GM18505 (cell line): ENCODE results near the gene WNK4.
A peak's percentile ranks its signal among the peaks of the same experiment; 100 is the strongest.

Experiments used
- ATAC-seq: cut with Tn5 transposase; IDR thresholded peaks from one replicate; pipeline ENCODE4 v1.9.1; 2021; ENCODE audit not compliant: unreplicated experiment
- POLR2A ChIP-seq: IDR thresholded peaks from 4 replicates; pipeline ENCODE4 v1.6.1; 2011; ENCODE audit warnings: borderline replicate concordance; ENCODE audit not compliant: insufficient read depth, insufficient read length; ENCODE audit errors: extremely low read depth

The WNK4 gene

DNA sequence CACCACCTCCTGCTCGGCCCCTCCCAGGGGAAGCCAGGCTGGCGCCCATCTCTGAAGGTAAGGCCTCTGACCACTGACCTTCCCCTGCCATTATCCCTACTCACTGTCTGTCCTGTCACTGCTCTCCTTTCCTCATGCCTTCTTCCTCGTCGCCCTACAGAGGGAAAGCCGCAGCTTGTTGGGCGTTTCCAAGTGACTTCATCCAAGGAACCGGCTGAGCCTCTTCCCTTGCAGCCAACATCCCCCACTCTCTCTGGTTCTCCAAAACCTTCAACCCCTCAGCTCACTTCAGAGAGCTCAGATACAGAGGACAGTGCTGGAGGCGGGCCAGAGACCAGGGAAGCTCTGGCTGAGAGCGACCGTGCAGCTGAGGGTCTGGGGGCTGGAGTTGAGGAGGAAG is 15.1 kb downstream of the WNK4 start:
- TF ChIP-seq POLR2A = no peak
- no peak for ATAC-seq

DNA sequence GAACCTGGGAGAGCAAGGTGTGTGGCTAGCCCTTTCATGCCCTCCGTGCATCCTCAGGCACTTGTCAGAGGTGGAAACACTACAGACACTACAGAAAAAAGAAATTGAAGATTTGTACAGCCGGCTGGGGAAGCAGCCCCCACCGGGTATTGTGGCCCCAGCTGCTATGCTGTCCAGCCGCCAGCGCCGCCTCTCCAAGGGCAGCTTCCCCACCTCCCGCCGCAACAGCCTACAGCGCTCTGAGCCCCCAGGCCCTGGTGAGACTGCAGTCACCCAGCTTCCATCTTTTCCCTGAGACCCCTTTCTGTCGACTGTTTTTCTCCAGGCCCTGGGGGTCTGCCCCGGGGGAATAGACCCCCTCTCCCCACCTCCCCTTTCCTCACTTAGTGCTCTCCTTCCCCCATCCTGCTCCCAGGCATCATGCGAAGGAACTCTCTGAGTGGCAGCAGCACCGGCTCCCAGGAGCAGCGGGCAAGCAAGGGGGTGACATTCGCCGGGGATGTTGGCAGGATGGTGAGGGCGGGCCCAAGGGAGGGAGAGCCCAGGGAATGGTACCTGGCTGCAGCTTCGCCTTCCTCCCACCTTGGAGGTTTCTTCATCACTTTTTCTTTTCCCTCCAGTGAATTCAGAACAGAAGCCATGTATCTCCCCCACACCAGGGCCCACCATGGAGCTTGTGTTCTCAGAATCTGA is 15.8 kb downstream of the WNK4 start:
- no peak for TF ChIP-seq POLR2A
- no peak for ATAC-seq

DNA sequence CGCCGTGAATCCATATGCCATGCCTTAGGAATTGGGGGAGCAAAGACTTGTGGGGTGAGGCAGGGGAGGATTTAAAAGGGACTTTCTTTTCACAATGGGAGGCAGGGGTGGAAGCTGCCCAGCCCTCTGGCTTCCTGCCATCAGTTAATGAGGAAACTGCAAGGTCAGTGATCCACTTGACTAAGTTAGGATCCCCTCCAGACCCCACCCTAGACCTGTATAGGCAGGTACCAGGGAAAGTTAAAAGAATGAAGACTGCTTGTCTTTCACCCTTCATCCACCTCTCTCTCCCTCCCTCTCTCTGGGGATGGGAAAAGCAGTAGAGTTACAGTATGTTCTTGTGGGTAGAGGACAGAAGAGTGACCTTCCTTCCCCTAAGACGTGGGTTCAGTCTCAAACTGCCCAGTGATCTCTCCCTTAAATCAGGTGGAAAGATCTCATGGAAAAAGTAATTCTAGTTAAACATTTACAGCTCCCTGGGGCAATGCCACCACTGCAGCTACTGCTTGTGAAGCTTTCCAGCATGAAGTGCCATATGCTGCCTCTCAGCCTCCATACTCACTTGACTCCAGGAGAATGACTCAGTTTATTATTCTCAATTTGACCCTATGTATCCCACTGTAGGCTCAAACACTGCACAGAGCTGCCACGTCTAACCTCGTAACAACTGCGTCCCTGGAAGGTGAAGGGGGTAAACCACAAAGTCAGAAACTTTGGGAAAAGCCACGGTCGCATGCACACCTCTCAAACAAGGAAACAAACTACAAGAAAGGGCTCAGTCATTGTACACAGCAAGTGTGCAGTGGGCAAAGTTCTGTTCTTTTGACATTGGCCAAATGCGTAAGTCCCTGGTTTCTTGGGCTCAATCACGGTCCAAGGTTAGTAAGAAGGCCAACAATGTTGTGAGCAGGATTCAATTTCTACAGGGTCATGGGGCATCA is 16.9 kb downstream of the WNK4 start:
- no peak for TF ChIP-seq POLR2A
- no peak for ATAC-seq

DNA sequence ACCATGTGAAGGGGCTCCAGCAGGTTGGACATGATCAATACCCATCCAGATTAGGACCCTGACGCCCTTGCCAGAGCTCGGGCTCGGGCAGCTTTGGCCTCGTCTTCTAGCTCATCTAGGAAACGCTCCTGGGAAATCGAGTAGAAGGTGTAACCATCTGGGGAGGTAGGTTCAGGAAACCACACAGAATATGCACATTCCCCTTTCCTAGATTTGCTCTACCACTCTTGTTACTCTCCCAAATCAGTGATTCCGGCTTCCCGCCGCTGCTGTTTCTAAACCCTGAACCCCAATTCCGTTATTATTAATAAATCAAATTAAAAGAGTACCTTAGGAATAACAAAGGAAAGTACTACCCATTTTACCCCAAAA is 17.6 kb downstream of the WNK4 start:
- no peak for TF ChIP-seq POLR2A
- ATAC-seq = no peak

DNA sequence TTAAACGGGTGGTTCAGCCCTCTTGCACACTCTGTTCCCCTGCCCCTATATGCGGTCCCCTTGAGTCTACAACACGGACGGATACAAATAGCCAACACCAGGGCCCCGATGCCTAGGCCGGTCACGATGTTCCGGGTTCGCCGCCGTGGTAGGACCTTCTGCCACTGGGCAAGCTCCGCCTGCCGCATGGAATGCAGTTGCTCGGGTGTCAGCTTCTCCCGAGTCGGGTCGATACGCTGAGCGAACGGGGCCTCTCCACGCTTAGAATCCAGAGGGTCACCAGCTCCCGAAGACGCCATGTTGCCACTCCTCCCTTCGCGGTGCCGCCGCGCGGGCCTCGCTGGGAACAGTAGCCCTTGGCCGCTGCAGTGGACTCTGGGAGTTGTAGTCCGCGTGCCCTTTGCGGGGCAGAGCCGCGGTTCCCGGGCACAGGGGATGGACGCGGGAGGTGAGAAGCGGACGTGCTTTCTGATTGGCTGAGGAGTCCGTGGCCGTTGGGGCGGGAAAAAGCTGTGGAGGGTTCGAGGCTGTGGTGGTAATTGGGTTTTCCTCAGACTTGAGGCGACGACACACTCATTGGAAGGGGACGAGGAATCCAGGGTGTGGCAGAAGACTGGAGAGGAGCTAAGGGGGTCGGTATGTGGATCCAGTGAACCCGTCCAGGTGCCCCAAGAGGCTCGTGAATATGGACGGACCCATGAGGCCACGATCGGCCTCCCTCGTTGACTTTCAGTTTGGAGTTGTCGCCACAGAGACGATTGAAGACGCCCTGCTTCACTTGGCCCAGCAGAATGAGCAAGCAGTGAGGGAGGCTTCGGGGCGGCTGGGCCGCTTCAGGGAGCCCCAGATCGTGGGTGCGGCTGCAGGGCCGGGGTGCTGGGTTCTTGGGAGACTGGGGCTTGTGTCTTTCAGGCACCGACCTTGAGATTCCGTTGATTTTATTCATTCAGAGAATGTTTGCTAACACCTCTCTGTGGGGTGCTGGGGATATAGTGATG is 18.3 kb downstream of the WNK4 start, which contains the start of the genes CNTD1 and COA3:
CNTD1 (plus strand) TSS at position 479 of the 998 bp plus-strand sequence; CDS start at position 686, 207 bp downstream.
COA3 (minus strand) TSS at position 322 of the 998 bp plus-strand sequence; CDS start at position 299, 23 bp downstream.
- TF ChIP-seq POLR2A = peak; percentile 72
- ATAC-seq = no peak

DNA sequence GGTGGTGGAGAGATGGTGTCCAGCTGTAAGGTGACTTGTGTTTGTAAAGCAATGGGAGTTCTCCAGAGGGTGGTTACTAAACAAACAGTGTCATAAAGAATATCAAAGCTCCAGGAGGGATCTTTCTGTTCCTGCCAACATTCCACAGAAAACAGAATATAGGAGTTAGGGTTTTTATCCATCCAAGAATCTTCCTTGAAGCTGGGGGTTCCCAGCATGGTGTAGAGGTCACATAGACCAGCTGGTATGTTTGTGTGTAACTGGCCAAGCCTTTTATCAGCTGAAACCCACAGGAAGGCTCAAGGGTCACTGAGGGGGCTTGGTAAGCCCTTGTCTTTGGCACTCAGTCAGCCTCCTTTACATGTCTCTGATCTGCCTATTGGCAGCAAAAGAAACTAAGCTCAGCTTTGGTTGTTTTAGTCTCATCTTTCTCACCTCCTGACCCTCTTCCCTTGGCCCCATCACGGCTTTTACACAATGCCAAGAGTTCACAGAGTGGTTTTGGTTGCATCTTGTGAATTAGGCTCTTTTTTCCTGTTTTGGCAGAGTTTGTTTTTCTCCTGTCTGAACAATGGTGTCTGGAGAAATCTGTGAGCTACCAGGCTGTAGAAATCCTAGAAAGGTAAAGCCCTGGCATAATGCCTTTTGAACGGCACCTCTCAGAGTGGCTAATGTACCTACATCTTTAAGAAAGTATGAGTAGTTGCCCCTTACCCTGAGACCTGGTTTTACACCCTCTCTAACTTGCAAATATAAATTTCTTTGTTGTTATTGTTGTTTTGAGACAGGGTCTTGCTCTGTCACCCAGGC is 22.9 kb downstream of the WNK4 start:
- TF ChIP-seq POLR2A = no peak

DNA sequence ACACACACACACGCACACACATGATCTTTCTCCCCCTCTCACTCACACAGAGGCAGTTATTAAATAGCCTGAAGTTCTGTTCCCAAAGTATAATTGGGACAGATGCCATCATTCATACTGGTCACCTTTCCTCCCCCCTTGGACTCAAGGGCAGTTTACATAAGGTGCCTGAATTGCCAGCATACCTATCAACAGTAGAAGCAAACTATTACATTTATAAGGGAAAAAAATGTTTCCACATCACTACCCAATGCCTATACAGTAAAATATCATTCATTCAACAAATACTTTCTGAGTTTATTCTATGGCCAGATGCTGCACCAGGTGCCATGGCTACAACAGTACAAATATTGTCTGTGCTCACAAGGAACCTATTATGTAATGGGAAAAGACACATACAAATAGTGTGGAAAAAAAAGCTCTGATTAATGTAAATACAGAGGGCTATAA is 24.5 kb downstream of the WNK4 start:
- no peak for ATAC-seq
- no peak for TF ChIP-seq POLR2A

More for the DNA sequence above, 22.9 kb downstream of the WNK4 start:
- no peak for ATAC-seq

DNA sequence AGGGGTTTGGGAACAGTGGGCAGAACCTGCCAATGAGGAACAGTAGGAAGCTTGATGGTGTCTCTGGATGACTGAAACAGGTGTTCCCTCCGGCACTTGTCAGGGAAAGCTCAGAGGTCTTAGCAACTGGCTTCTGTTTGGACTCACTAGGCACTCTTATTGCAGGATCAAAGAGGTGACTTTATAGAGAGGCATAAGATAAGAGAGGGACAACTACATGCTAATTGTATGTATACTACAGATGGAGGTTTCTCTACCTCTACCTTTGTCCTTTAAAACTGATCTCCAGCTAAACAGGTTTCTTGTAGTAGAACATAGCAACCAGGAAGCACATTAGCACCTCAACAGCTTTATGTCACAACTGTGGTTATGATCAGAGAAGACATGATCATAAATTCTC is 25.8 kb downstream of the WNK4 start:
- no peak for ATAC-seq
- no peak for TF ChIP-seq POLR2A

DNA sequence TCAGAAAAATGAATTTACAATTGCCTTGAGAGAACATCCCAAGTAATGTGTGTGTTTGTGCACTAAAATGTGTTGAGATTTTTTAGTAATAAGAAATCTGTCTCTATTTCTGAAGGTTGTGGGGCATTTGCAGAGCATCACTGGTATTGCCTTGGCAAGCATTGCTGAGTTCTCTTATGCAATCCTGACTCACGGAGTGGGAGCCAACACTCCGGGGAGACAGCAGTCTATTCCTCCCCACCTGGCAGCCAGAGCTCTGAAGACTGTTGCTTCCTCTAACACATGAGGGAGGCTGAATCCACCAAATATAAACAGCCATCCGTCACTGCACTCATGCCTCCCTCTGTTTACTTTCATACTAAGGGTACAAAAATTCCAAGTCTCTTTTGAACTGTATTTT is 28.8 kb downstream of the WNK4 start:
- TF ChIP-seq POLR2A = no peak
- ATAC-seq = no peak

DNA sequence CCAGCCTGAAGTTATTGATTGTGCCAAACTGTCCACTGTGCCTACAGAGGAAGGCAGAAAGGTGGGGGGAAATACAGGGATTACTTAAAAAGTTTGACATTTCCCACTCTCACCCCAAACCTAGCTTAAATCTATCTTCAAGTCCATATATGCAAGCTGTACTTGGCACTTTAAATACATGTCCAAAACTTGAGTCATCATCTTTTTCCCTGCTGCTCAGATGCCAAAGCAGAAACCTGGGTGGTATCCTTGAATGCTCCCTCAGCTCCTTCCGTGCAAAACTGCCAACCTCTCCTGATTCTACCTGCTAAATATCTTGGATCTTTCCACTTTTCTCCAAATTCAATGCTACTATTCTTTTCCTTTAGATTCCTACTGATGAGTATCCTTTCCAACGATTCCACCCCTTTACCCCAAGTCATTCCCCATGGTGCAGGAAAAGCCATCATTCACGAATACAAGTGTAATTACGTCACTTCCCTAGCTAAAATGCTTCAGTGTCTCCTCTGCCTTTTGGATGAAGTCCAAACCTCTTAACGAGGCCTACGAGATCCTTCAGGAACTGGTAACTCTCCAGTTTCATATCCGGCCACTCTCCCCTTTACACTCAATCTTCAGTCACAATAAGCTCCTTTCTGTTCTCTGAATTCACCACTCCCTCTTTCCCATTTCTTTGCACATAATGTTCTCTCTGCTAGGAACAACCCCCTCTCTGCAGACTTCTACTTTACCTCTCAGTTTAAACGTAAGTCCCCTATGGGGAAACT is 34.4 kb downstream of the WNK4 start:
- no peak for ATAC-seq
- no peak for TF ChIP-seq POLR2A

DNA sequence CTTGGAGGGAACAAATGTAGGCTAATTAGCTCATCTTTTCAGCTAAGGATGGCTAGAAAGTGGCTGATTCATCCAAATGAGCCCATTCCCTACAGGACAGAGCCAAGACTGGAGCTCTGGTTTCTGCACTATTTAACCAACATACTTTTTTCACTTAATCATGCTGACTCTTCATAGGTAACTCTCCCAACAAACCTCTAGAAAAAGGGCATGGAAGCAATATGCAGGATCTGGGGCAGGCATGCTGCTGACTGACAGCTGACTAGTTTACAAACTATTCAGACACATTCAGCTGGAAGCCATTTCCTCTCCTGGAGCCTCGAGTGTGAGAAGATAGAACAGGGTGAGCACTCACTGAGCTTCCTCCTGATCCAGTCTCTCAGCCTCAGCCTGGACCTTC is 37.5 kb downstream of the WNK4 start:
- no peak for TF ChIP-seq POLR2A
- no peak for ATAC-seq
